HG02852 (cell line): ENCODE results near the gene CFAP58.

Experiments
- ATAC-seq: cut with Tn5 transposase; IDR thresholded peaks from one replicate; pipeline ENCODE4 v1.9.1; 2021; ENCODE audit warnings: mild to moderate bottlenecking, moderate library complexity; ENCODE audit not compliant: unreplicated experiment

Gene CFAP58

DNA sequence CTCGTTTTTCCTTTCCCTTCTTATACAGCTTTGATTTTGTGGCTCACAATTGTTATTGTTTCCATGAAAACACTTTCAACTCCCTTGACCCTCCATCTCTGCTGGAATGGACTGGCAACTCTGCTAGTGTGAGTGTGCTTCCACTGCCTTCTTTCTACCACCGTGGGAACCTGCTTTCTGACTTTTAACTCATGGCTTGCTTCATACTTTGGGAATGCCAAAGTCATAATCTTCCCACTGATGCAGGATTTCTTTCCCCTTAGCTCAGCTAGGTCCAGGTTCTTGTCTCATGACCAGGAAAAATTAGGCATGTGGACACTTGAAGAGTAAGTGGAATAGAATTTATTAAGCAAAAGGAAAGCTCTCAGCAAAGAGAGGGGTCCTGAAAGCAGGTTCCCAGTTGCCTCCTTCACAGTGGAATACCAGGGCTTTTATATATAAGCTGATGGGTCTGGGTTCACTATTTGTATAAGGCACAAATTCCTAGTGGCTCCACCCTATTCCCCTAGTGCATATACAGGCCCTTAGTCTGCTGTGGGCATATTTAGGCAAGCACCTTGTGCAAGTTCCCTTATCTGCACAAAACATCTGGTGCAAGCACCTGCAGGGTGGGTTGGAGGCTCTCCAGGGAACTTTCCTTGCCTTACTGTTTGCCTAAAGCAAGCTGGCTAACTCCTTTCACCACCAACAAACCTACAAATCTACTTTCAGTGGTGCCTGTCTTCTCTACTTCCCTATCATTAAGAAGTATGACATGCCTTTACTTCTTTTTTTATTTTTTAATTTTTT, 119.5 kb downstream of the CFAP58 start:
- no peak for ATAC-seq

DNA sequence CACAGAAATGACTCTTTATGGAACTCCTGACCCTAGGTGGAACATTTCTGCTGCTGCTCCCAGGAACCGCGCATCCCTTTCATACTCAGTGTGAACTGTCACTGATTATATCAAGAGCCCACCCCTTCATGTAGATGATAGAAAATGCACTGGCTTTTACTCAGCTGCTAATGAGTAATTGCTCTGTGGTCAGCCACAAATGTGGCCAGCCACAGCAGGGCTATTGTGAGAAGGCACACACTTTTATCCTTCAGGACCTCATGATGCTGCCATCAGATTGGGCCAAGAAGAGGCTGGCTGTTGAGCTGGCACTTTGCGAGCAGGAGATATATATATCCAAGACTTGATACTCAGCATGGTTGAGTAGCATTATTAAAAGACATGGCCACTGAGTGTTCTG, 124.7 kb downstream of the CFAP58 start:
- ATAC-seq: no peak

DNA sequence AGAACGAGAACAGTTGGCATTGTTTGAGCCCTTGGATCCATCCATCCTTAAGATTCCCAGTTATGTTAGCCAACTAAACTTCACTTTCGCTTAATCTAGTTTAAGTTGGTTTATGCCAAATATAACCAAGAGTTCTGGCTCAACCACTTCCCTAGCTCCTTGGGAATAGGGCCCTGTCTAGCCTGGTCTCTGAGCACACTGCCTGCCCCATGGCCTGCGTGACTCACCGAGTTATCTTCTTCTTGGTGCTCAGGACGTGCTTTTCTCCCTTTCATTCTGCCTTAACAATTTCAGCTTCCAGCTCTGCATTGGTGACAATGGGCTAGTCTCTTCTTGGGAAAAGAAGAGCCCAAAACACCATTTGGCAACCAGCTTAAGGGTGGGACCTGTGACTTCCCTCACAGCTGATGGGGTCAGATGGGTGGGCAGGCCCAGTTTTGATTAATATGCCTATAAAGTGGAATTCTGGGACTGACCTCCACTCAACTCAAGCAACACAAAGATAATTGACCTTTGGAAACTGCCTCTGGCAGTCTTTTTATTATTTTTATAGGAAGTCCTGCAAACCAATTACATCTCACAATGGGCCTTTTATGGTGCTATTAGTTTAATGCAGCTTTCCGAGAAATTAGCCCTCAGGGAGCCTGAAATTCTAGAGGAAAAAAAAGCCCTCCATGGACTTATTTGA, 126.4 kb downstream of the CFAP58 start:
- ATAC-seq: no peak

DNA sequence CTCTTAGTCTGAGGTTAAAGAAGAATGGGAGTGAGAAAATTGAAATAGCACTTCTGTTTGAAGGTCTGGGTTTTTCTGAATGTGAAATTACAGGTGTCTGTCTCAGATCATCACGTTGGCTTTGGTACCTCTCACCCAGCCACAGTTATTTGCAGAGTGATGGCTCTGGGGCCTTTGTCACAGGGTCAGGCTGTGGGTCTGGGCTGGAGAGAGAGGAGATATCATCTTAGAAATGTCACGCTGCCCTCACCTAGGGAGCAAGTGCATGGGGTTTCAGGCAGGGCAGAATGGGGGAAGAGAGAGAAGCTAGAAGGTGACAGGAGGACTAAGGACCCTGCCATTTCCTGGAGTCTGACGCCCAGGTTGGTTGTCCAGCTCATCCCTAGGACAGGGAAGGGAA, 127.2 kb downstream of the CFAP58 start:
- ATAC-seq: no peak

DNA sequence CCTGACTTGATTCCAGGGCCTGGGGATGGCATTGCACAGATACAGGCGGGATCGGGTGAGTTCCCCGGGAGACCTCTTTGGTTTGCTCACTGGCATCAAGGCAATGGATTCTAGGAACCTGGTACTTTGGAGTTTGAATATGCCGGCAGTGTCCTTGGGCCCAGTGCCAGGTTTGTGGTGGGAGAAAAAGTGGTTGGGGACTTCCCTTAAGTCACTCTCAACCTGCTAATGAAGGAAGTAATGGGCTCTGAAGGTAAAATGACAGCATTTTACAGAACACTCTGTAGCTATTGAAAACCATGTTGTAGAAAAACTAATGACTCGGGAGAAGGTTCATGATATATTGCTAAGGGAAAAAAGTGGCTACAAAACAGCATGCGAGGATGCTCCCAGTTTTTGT, 129.9 kb downstream of the CFAP58 start:
- no peak for ATAC-seq

DNA sequence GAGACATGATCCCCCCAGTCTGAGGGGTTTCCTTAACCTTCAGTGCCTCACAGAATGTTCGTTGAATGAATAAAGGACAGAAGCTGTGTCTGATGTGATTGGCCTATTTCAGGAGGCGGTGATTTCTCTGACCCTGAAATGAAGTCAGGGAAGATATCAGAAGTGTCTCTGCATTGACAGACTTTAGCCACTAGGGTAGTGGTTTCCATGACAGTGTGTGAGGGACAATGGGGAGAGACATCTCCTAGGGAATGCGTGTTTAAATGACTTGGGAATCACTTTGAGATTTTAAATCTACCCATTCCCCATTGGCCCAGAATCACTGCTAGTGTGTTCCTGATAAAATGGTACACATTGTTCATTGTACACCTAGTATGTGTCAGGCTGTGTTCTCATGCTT, 132.0 kb downstream of the CFAP58 start:
- no peak for ATAC-seq

DNA sequence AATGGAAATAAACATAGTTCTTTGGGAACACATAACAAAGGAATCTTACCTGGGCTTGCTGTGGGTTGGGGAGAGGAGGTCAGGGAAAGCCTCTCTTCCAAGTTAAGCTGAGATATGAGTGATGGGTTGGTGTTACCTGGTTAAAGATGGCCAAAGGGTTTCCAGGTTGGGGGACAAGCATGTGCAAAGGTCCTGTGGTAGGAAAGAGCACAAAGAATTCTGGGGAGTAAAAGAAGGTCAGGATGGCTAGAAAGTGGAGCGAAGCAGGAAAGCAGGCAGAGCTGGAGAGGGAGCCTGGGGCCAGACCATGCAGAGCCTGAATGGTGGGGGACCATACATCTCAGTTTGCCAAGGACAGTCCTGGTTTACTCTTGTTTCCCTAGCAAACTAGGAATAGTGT, 133.2 kb downstream of the CFAP58 start:
- ATAC-seq: no peak

DNA sequence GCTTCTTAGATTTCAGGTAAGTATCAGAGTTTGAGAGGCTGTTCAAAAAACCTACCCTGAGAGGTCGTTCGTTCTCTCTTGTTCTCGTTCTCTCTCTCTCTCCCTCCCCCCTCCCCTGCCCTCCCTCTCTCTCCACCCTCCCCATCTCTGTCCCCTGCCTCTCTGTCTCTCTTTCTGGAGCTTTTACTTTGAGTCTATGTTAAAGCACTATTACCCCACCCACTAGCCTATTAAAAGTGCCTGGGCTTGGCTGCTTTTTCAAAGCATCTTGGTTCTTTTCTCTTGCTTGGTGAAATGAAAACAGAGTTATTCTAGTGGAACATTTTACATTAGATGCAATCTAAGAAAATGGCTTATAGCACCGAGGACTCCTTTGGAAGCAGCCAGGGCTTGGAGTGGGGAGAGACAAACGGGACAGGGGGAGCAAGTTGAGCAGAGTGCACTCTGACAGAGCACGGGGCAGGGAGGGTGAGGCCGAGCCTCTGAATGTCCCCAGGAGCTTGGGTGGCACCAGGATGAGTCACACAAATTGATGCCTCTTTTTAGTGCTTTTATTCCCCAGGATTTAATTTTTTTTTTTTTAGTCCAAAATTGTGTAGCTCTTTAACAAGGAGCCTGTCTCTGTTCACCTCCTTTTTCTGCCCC, 134.3 kb downstream of the CFAP58 start:
- no peak for ATAC-seq

DNA sequence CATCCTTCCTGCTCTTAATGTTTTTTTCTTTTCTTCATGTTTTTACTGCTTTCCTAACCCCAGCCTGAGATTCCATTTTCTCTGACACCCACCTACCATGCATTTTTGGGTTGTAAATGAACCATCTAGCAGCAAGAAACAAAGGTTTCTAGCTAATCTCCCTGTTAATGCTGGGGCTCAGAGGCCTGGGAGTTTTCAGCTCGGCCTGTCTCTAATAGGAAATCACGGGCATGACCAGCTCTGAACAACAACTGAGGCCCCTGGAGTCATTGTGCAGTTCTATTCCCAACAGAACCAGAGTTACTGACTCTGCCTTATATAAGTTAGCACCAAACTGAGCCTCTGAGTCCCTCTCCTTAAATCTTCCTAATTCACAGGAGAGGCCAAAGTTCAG, 134.8 kb downstream of the CFAP58 start:
- no peak for ATAC-seq

DNA sequence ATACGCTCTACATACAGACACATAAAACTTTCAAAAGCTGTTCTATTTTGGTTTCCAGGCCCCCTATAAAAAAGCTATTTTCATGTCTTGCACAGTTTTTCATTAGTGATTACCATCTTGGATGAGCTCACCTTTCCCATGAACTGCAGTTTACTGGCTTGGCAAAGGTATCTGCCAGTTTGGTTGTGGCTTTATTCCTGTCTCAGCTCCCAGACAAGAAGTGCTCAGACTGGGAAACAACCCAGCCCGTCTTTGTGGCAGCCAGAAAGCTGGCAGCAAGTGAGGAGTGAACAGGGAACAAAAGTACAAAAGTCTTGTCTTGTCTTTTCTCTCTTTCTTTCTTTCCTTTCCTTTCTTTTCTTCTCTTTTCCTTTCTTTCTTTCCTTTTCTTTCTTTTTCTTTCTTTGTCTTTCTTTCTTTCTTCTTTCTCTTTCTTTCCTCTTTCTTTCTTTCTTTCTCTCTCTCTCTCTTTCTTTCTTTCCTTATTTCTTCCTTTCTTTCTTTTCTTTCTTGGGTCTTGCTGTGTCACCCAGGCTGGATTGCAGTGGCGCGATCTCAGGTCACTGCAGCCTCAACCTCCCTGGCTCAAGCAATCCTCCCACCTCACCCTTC, 138.8 kb downstream of the CFAP58 start:
- no peak for ATAC-seq

DNA sequence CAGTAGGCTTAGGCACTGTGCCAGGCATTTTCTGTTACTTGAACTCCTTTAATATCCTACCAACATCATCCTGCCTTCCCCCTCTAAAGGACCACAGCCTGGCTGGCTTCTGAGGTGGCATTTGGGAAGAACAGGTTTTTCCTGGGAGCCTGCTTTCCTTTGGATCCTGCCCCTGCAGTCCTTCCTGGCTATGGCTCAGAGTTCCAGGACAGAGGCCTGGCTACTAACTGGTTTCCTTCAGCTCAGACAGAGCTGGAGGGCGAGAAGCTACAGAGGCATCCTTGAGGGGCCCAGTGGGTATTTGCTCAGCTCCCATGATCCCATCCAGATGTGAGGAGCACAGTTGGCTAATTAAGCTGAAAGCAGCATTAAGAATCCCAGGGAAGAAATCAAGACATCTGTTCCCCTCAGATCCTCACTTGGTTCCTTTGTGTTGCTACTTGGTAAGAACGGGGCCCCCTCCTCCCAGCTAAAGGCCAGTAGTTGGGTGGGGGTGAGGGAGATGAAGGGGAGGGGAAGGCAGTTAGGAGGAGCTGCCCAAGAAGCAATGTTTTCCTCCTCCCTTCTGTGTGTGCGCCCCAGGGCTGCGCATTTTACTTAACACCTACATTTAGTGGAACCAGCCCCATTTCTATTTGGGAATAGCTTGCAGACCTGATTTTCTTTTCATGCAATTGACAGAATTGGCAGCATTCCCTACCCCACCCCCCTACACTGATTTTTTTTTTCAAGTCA, 144.9 kb downstream of the CFAP58 start:
- ATAC-seq: no peak

DNA sequence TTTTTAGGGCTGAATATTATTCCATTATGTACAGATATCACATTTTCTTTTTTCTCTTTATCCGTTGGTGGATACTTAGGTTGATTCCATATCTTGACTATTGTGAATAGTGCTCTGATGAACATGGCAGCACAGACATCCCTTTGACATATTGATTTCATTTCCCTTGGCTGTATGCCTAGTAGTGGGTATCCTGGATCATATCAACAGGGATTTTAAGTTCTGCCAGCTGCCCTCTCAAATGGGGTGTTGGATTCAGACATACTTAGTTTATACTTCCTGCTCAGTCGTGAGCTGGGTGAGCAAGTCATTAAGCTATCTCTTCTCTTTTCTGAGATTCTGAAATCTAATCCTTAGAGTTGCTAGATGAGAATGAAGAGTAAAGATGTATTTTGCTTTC, 147.8 kb downstream of the CFAP58 start:
- ATAC-seq: no peak

DNA sequence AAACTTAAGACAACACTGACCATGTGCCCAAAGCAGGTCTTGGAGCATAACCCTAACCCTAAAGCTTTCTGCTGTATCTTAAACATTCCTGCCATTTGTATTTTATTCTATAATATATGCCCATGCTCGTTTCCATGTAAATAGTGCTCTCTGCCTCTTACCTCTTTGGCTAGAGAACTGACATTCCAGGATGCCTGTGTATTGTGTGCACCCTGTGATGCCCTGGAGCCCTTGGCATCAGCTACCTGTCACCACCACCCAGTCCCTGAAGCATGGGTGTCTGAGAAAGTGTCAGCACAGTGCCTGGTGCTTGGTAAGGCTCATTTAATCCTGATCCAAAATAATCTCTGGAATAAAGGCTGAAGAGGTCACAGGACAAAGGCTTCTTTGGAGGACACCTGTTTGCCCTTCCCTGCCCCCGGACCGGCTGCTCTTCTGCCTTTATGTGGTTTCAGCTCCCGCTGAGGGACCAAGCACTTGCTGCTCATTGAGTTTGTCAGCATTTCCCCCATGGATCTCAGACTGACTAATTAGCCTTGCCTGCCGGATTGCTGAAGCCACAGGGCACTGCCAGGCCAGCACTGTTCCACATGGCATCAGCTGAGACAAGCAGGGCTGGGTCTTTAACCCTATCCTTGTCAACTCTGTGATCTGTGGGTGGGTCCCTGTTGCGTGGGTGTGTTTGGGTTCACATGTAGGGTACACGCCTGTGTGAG, 148.4 kb downstream of the CFAP58 start:
- no peak for ATAC-seq

DNA sequence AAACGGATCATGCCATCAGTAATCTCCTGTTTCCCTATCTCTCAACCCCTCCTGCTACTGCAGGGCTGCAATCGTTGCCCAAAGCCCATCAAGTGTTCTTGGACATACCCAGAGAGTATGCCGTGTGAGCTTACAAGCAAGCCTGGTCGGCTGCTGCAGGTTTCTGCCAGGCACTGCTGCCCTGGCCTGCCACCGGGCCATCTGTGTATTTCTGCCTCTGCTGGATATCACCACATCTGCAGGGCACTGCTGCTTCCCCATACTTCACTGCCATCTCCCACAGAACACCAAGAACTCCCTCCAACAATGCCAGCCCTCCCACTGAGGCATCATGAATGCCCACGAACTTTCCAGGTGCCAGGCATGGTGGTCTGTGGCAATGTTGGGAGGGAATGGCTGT, 149.3 kb downstream of the CFAP58 start:
- ATAC-seq: no peak
